GM19372 (cell line): ENCODE results near the gene GNG4.
"Not testable (repeated sequence)": the region's sequence is repeated elsewhere in the genome, so short reads cannot be mapped to it uniquely, and the experiment has no call there.

Experiments
- ATAC-seq: cut with Tn5 transposase; IDR thresholded peaks from one replicate; pipeline ENCODE4 v1.9.1; 2021; ENCODE audit warnings: mild to moderate bottlenecking, low read depth, moderate library complexity; ENCODE audit not compliant: unreplicated experiment

GNG4 gene

DNA sequence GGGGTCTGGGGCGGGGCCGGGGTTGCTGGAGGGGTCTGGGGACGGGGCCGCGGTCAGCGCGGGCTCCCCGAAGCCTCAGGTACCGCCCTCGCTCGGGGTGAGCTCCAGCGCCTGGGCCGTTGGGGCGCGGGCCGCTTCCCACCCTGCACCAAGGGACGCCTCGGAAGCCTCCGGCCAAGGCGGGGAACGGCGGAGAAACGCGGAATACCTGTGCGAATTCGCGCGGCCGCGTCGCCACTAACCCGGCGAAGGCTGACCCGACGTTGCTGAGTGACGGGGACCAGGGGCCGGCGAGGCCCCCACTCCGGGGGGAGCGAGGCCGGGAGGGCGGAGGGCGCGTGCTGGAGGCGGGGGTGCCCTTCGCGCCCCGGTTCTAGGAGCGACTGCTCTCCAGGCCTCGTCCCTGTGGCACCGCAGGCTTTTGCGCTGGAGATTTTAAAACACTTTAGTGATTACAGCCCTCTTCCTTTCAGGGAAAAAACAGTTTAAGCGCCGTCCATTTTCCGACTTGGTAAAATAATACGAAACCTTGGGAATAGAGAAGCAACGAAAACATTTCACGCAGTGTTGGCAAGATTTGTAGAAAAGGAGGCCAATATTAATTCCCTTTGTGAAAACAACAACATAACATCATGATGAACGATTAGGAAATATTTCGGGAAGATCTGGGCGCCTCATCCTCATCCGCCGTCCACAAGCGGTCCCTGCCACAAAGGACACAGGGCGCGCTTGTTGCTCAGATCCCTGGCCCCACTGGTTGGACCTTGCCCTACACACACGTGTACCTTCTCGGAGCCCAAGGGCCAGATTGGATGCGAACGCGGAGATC lies 971 bp upstream of the GNG4 start:
- ATAC-seq: no peak

DNA sequence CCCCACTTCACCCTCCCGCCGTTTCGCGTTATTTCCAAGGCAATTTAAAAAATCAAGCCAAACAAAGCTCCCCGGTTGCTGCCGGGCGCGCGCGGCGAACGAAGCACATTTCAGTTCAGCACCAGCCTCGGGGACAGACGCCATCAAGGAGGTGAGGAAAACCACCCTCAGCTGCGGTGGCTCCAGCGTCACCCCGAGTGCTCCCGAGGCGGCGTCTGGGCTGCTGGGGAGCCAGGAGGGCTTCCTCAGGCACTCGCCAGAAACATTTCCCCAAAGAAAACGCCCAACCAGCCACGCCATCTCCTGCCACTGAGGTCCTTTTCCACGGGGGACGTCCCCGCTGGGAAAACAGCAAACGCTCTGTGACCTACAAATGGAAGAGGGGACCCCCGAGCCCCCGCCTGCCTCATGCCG lies 623 bp downstream of the GNG4 start:
- ATAC-seq: peak; percentile 63

DNA sequence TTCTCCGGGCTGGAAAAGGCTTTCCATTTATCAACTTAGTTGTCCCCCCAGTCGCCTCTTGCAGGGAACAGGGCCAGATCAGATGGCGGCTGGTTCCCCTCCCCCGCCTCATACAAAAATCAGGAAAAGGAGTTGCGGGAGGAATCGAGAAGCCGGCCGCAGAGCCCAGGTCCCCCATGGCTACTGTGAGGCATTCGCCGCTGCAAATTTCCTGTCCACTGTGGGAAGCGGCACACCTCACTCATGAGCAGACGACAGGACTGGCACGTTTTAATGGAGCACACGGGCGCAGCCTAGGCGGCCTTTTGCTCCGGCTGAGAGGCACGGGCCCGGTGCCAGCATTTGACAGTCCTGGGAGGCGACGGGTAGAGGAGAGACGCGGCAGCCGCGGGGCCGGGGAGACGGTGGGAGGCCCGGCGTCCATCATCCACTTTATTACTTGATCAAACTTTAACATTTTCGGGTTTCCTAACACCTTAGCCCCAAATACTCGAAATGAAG lies 1.1 kb downstream of the GNG4 start:
- ATAC-seq: no peak

DNA sequence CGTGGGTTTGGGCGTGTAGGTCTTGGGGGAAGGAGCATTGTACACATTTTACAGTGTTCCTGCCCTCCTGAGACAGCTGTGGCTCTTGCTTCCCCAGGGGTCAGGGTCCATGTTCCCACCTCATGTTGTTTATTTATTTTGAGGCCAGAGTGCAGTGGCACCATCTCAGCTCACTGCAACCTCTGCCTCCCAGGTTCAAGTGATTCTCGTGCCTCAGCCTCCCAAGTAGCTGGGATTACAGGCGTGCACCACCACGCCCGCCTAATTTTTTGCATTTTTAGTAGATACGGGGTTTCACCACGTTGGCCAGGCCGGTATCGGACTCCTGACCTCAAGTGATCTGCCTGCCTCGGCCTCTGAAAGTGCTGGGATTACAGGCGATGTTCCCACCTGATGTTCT lies 2.0 kb downstream of the GNG4 start:
- ATAC-seq: not testable (repeated sequence)

DNA sequence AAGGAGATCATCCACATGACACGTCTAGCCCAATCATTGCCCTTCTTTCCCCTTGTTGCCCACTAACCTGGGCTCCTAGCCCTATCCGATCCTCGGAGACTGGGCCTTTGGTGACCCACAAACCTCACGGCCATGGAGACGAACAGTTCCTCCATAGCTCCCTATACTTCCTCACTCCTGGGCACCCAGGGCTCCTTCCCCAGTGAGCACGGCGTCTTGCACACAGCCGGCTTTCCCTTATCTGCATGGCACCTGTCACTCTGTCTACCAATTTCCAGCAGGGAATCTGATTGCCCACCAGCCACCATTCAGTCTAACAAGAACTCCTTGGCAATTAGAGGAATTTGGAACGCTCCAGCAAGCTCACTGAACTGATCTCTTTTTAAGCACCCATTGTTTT lies 3.1 kb downstream of the GNG4 start:
- ATAC-seq: no peak

DNA sequence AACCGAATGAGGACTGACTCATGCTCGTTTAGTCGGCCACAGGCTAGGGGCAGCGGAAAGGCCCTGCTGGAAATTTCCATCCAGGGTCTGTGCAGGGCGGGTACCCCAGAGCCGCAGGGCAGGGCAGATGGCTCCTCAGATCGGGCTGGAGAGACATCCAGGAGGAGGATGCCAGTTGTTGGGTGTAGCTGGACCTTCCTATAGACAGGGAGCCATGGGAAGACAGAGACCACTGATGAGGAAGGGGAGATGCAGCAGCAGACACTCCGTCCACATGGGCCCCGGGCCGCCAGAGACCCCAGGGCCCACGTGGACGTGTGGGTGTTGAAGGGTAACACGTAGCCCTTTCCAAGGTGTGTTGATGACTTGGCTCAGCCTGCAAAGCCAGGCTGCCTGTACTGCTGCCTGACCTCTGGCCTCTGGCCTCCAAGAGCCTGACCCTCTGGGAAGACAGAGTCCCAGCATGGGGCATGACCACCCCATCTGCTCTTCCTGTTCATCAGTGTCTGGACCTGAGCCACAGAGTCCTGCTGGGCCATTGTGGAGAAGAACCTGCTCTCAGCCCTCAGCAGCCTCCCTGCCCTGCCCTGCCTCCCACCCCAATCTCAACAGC lies 4.8 kb downstream of the GNG4 start:
- ATAC-seq: no peak

DNA sequence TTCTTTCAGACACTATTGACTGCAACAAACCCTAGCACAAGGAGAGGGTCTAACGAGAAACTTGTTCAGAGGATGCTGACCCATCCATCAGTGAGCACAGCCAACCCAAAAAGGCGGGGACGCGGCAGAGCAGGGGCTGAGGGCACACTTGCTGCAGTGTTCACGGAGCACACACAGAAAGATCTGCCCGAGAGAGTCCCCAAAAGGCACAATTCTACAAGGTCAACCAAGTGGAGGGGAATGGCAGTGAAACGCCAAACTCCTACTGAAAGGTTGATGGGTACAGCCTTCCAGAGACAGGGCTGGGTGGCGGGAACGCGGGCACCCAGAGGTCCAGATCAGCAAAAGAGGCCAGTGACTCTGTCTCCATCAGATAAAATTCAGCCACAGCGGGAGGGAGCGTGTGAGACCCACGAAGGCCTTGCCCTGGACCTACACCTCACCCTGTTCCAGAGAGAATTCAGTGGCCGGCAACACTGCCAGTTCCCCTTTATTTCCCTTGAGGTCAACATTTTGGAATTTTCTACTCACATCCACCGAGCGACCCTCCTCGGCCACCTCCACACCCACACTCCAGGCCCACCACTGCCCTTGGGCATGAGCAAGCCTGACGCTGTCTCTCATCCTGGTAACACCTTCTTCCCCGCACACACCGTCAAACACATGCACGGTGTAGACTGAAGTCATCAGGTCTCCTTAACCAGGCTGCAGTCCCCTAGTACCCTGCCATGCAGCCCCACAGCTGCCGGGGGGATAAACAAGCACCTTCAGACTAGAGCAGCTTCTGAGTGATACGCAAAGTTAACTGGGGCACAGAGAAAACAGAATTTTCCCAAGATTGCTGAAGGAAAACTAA lies 5.5 kb downstream of the GNG4 start:
- no peak for ATAC-seq

DNA sequence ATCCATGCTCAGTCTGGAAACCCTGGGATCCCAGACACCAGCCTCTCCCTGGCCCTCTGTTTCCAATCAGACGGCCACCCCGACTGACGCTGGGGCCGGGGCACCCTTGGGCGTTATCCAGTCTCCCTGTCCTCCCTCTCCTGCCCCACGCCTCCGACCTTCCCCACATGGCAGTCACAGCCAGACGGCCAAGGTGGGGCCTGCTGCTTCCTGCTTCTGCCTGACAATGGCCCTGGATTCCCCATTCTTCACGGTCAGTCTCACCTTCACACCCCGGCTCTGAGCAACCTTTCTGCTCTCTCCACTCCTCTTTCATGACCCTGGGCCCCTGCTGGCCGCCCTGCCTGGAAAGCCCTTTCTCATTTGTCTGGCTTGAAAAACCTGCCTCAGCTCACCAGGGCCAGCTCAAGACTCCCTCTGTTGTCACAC lies 6.6 kb downstream of the GNG4 start:
- ATAC-seq: no peak

DNA sequence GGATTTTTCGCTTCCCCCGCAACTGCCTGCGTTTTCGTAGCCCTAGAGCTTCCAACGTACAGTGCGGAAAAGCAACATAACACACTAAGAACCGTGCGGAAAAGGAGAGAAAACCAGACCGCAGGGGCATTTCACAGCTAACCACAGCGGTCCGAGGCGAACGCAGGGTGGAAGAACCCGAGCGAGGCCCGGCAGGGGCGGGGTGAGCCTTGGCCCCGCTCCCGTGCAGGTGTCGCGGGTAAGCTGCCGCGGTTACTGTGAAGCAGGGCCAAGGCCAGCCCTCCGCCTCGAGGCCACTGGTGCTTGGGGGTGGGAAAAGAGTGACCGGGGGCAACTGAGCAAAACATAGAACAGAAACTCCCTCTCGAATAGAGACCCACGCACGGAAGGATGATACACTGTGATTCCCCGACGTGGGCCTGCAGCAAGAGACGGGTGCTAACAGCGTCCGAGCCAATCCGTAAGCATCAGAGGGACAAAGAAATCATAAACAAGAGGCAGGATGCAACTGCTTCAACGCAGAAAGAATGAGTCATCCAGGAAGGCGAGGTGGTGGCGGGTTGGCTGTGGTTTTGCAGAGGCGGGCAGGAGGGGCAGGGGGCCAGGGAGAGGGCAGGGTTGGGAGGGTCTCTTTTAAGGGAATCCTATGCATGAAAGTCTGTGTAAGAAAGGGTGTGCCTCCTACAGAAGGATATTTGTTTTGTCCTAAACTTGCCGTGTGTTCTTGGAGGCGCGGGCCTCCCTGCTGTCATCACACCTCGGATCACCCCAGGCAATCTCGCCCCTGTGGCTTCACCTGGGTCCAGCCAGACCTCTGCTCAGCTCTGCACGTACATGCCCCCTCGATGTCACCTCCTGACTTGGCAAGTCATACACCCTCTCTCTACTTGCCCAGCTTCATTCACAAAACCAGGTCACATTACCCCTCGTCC lies 7.3 kb downstream of the GNG4 start:
- peak; percentile 80 for ATAC-seq

DNA sequence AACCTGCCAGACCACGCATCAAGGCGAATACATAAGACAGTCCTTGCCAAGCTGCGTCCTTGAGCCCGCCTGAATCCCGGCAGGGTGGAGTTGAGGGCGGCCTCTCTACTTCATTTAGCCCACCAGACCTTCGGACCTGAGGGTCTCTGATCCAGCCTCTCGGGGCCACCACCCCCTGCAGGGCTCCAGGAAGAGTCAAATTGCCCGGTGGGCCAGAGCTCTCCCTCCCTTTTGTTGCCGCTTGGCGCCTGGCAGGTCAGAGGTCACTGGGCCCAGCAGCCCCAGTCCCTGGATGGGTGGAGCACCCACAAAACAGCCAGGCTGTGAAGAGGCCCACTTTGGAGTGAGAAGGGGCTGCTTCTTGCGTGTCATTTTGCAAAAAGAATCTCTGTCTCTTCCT lies 9.0 kb downstream of the GNG4 start:
- ATAC-seq: no peak

DNA sequence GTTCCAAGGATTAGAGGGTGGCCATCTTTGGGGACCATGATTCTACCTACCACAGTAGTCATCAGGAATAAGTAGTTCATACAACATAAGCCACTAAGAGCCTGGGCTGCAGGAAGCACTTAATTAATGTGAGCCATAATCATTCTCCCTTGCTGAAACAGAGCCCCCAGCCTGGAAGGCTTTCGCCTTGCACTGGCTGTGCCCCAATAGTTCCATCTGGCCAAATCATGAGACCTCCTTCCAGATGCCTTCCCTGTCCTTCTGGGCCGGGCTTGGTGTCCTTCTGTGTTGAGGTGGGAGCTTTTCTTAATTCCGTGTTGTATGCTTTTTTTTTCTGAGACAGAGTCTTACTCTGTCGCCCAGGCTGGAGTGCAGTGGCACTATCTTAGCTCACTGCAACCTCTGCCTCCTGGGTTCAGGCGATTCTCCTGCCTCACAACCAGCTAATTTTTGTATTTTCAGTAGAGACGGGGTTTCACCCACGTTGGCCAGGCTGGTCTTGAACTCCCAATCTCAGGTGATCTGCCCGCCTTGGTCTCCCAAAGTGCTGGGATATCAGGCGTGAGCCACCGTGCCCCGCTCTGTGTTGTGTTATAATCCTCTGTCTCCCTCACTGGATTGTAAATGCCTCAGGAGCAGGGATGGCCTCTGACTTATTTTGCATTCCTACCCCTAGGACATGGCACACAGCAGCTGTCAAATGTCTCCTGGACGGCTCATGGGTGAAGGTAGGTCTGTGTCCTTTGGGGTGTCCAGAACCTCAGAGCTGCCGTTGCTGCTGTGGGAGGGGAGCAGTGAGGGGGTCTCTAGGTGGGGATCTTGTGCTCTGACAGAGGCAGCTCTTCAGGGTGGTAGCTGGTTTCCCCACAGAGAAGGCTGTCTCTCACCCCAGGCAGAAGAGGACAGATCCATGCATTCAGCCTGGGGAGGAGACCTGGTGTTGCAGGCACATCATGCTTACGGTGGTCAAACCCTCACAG lies 10.1 kb downstream of the GNG4 start:
- ATAC-seq: no peak

DNA sequence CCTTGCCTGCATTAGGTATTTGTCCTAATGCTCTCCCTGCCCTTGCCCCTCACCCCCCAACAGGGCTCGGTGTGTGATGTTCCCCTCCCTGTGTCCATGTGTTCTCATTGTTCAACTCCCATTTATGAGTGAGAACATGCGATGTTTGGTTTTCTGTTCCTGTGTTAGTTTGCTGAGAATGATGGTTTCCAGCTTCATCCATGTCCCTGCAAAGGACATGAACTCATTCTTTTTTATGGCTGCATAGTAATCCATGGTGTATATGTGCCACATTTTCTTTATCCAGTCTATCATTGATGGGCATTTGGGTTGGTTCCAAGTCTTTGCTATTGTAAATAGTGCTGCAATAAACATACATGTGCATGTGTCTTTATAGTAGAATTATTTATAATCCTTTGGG lies 11.0 kb downstream of the GNG4 start:
- not testable (repeated sequence) for ATAC-seq

DNA sequence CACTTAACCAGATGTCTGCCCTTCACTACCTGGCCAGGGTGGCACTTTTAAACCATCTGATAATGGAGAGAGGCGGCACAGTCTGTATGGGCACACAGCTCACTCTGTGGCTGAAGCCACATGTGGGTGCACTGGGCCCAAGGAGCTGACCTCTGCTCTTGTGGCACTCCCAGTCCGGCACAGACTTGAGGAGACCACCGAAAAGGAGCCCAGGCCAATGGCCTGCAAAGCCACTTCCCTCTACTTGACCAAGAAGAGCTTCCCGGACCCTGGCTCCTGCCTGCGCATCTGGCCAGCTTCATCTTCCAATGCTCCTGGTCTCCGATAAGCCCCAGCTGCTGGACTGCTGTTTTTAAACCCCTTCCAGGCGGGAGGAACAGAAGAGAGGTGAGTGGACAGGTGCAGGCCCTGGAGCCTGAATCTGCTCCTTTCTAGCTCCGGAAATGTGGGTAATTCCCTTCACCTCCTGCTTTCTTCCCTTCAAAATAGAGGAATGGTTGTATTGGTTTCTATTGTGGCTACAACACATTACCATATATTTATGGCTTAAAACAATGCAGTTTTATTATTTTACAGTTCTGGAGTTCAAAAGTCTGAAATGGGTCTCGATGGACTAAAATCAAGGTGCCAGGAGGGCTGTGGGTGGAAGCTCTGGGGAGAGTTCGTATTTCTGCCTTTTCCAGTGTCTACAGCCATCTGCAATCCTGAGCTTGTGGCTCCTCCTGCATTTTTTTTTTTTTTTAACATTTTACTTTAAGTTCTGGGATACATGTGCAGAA lies 11.6 kb downstream of the GNG4 start:
- ATAC-seq: no peak

DNA sequence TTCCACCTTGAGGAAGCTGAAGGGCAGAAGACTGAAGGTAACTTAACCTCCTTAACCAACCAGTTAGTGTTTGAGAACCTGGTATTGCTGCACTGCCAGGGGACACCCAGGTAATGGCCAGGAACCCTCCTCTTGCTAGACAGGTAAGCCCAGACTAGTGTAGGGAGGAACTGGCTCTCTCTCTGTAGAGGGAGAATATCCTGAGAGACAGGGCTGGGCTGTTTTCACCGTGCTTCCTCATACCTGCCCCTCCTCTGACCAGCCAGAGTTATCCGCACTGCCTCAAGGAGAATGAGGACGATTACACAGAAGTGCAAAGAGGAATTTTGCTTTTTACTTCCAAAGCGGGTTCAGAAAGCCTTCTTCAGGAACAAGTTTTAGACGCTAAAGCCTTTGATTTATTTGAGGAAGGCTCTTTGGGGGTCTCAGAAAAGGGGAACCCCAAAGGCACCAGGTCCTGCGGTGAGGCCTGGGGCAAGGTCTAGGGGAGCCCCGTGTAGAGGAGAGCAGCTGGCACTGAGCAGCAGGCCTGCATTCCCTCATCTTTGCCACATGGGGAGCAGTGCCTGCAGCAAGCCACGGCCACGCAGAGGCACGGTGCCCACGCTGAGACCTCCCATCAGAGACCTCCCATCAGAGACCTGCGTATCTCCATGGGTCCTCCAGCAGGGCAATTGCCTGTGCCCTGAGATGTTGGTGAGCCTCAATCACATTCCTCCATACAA lies 13.5 kb downstream of the GNG4 start:
- ATAC-seq: no peak

DNA sequence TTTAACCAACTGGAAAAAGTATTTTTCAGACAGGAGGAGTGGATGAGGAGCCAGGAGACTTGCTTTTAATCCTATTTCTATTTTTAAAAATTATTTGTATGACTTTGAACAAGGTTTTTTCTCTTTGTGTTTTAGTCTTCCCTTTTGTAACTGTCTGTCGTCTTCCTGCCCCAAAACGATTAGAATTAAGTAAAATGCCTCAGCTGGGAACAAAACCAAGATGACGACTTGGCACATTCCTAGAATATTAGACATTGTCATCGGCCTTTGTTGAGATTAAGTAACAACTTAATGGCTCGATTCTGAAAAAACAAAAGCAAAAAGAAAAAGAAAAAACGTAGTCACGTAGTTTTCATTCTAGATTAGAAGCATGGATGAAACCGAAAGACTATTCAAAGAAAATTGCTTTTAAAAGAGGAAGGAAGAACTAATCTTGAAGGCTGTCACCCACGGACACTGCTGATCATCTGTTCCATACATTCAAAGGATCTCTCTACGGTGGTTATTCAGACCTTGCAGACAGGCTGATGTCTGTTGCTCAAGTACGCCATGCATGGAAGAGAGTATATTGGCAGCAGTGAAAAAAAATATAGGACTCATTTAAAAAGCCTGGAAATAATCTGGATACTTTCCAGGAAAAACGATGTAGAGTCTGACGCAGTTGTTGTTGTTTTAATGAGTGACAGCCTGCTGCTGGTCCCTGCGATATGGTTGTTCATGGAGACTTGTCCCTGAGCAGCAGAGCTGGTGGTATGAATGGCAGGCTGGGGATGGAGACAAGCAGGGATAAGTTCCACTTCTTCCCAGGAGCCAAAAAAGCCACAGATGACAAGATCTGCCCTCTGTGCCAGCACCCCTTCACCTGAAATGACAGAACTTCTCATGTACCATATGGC lies 16.8 kb downstream of the GNG4 start:
- peak; percentile 88 for ATAC-seq

DNA sequence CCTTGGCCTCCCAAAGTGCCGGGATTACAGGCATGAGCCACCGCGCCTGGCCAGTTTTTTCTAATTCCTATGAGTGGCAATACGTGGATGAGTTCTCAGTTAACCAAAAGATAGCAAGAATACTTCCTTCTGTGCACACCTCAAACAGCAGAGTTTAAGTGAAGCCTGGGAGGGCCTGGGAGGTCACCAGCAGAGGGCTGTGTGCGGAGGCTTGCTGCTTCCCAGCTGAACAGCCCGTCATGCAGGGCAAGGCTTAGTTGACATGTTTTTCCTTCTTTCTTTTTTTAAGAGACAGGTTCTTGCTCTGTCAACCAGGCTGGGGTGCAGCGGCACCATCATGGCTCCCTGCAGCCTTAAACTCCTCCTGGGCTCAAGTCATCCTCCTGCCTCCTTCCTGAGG lies 17.8 kb downstream of the GNG4 start:
- no peak for ATAC-seq
